ENCODE results near the gene TMEM121B.

GRCh38 chr22:17117890-17118289 lies 3.3 kb downstream of the TMEM121B start:
- no peak for TF ChIP-seq POLR2A (IDR thresholded peaks at IDR 0.05; ENCODE audit: low read length)
- TF ChIP-seq GATA1 (IDR thresholded peaks at IDR 0.05; ENCODE audit: low read depth, low read length), result no peak
